ENCODE data around the gene OTUD1. TPM values are rescaled to one million over a fixed set of nuclear protein-coding genes. Genes with fewer than 3 reads are reported as not detected.

The OTUD1 gene
- total and polyA plus RNA-seq, 3 donors from 2014 or later: 15.9 to 19.0 (median 17.8) TPM

GRCh38 chr10:23396695-23397094, 42.2 kb upstream of the OTUD1 start:
- WGBS, 2 donors: 88 to 95% methylated on average over 2 of the region's 2 CpGs
- intact Hi-C loops (cut with DNase I; ENCODE audit: low total_unique reads): no loop called here
- DNase-seq: no peak

GRCh38 chr10:23399701-23400144, 39.2 kb upstream of the OTUD1 start:
- Histone ChIP-seq H3K27me3 (no peaks in the 10 kb centered on the region), H3K36me3 (ENCODE audit: low read depth, missing control alignments) (no peaks in the 10 kb centered on the region), H3K4me3 (no peak overlapping the region), H3K9me3 (no peaks in the 10 kb centered on the region), H3K27ac (no peak overlapping the region), H3K4me1 (no peaks in the 10 kb centered on the region)
- DNase-seq: peak; percentile 18
- intact Hi-C loops (cut with DNase I; ENCODE audit: low total_unique reads): no loop called here
- 54 to 77% methylated on average over 7 of the region's 7 CpGs for WGBS, 2 donors
- TF ChIP-seq CTCF (IDR thresholded peaks at IDR 0.05) (no peak), POLR2A (IDR thresholded peaks at IDR 0.05) (no peak)

More at GRCh38 chr10:23396695-23397094, 42.2 kb upstream of the OTUD1 start:
- H3K4me3 ChIP-seq: no peak overlapping the region
- no peaks in the 10 kb centered on the region for H3K4me1 ChIP-seq
- H3K36me3 ChIP-seq (ENCODE audit: low read depth, missing control alignments): no peaks in the 10 kb centered on the region
- no peaks in the 10 kb centered on the region for H3K27me3 ChIP-seq
- H3K9me3 ChIP-seq: no peaks in the 10 kb centered on the region
- TF ChIP-seq POLR2A (IDR thresholded peaks at IDR 0.05): no peak
- TF ChIP-seq CTCF (IDR thresholded peaks at IDR 0.05): no peak
- no peak overlapping the region for H3K27ac ChIP-seq

- intact Hi-C loops (cut with DNase I; ENCODE audit: low total_unique reads): no loop called here
- no peak for TF ChIP-seq CTCF (IDR thresholded peaks at IDR 0.05)
- 60 to 64% methylated on average over 2 of the region's 2 CpGs for WGBS, 2 donors
These were observed 36.0 kb upstream of the OTUD1 start for GRCh38 chr10:23402856-23403255.

GRCh38 chr10:23403278-23403677, 35.6 kb upstream of the OTUD1 start:
- no peaks in the 10 kb centered on the region for H3K36me3 ChIP-seq (ENCODE audit: low read depth, missing control alignments)
- no peaks in the 10 kb centered on the region for H3K9me3 ChIP-seq
- DNase-seq: no peak
- 77 to 83% methylated on average over 1 of the region's 1 CpG for WGBS, 2 donors
- no peak overlapping the region for H3K4me3 ChIP-seq
- TF ChIP-seq POLR2A (IDR thresholded peaks at IDR 0.05): no peak
- no peak for TF ChIP-seq CTCF (IDR thresholded peaks at IDR 0.05)
- H3K4me1 ChIP-seq: no peaks in the 10 kb centered on the region
- intact Hi-C loops (cut with DNase I; ENCODE audit: low total_unique reads): no loop called here
- no peaks in the 10 kb centered on the region for H3K27me3 ChIP-seq
- H3K27ac ChIP-seq: no peak overlapping the region

More at GRCh38 chr10:23402856-23403255, 36.0 kb upstream of the OTUD1 start:
- H3K4me1 ChIP-seq: no peaks in the 10 kb centered on the region
- no peak for DNase-seq
- H3K27me3 ChIP-seq: no peaks in the 10 kb centered on the region
- no peak overlapping the region for H3K27ac ChIP-seq
- H3K9me3 ChIP-seq: no peaks in the 10 kb centered on the region
- no peak overlapping the region for H3K4me3 ChIP-seq
- no peaks in the 10 kb centered on the region for H3K36me3 ChIP-seq (ENCODE audit: low read depth, missing control alignments)

GRCh38 chr10:23403719-23404118, 35.2 kb upstream of the OTUD1 start:
- no peaks in the 10 kb centered on the region for H3K27me3 ChIP-seq
- no peak overlapping the region for H3K4me3 ChIP-seq
- H3K9me3 ChIP-seq: no peaks in the 10 kb centered on the region
- no peaks in the 10 kb centered on the region for H3K36me3 ChIP-seq (ENCODE audit: low read depth, missing control alignments)
- TF ChIP-seq POLR2A (IDR thresholded peaks at IDR 0.05): no peak
- TF ChIP-seq CTCF (IDR thresholded peaks at IDR 0.05): no peak
- no peak for DNase-seq
- WGBS, 2 donors: 69 to 78% methylated on average over 3 of the region's 3 CpGs
- no peak overlapping the region for H3K27ac ChIP-seq
- no peaks in the 10 kb centered on the region for H3K4me1 ChIP-seq
- intact Hi-C loops (cut with DNase I; ENCODE audit: low total_unique reads): no loop called here

Measured in testis (tissue), 3 donors.